A549 (cell line): ENCODE measurements around the gene DSTYK. TPM values are rescaled to one million over a fixed set of nuclear protein-coding genes. Genes with fewer than 3 reads are reported as not detected.

Source experiments
- ATAC-seq, 2 experiments: fragments of 200-7000 bp in 1 of 2; fragments of >200 bp in 1 of 2; cut with Nextera tagmentation in 1 of 2; cut with Tn5 transposase in 1 of 2; 3 replicates each; pipeline versions ENCODE4 v1.8.0 to v1.9.1; 2018 to 2020; ENCODE audit warnings: mild to moderate bottlenecking in 1 of 2, moderate library complexity in 1 of 2
- CTCF ChIA-PET: fragments of 300-600 bp; sonication (Branson Sonifier 250); formaldehyde crosslinking; extraction: SDS; loops from one replicate; lab custom pipeline; 2021; ENCODE audit warnings: antibody characterized with exemption, inconsistent platforms; lab: Yijun Ruan, JAX
- POLR2A ChIA-PET: fragments of 350-600 bp; formaldehyde crosslinking; extraction: SDS; loops from one replicate; lab custom pipeline; 2021; ENCODE audit warnings: antibody characterized with exemption, inconsistent platforms; lab: Yijun Ruan, JAX
- DNase-seq, 2 experiments: peaks; one replicate each; pipeline versions ENCODE4 v3.0.0 to v3.0.0-alpha.2; 2011 to 2016; ENCODE audit warnings: low read depth in 1 of 2, low spot score in 1 of 2
- FAIRE-seq: peaks from 2 replicates; lab custom pipeline; 2011; peaks lifted over from hg19 to GRCh38; lab: Jason Lieb, UNC
- H3K27ac ChIP-seq, 2 experiments: fragments of >200 bp; sonication (Bioruptor Twin); formaldehyde crosslinking; 3 replicates each; pipeline ENCODE4 v1.5.1; 2016 to 2017
- H3K4me1 ChIP-seq: fragments of >200 bp; sonication (Bioruptor Twin); formaldehyde crosslinking; 3 replicates; pipeline ENCODE4 v1.6.1; 2016
- H3K4me2 ChIP-seq: fragments of >200 bp; sonication (Bioruptor Twin); formaldehyde crosslinking; 3 replicates; pipeline ENCODE4 v1.6.1; 2016
- H3K4me3 ChIP-seq: fragments of >200 bp; sonication (Bioruptor Twin); formaldehyde crosslinking; 3 replicates; pipeline ENCODE4 v1.5.1; 2016
- H3K9me3 ChIP-seq: fragments of >200 bp; sonication (Bioruptor Twin); formaldehyde crosslinking; 3 replicates; pipeline ENCODE4 v1.6.1; 2016
- CBX8 ChIP-seq: fragments of 200-600 bp; sonication (generic); IDR thresholded peaks from 2 replicates; pipeline ENCODE4 v1.6.1; 2016
- CHD2 ChIP-seq: fragments of 150-350 bp; IDR thresholded peaks from 2 replicates; pipeline ENCODE4 v1.6.1; 2014; ENCODE audit warnings: low read length; ENCODE audit not compliant: partially characterized antibody
- E2F6 ChIP-seq: IDR thresholded peaks from 2 replicates; pipeline ENCODE4 v1.6.1; 2012; ENCODE audit warnings: low read depth, borderline replicate concordance
- EHF ChIP-seq: fragments of 250-450 bp; sonication (Bioruptor Pico); IDR thresholded peaks from 2 replicates; pipeline ENCODE4 v1.5.0; 2020; ENCODE audit warnings: mild to moderate bottlenecking
- ELK1 ChIP-seq: fragments of 150-350 bp; IDR thresholded peaks from 2 replicates; pipeline ENCODE4 v1.6.1; 2014; ENCODE audit warnings: low read depth, mild to moderate bottlenecking, low read length
- GATA3 ChIP-seq: IDR thresholded peaks from 2 replicates; pipeline ENCODE4 v1.6.1; 2012; ENCODE audit warnings: borderline replicate concordance
- HOXB13 ChIP-seq: fragments of 250-450 bp; sonication (Bioruptor Pico); IDR thresholded peaks from 2 replicates; pipeline ENCODE4 v1.5.0; 2020; ENCODE audit warnings: low read depth, mild to moderate bottlenecking, moderate library complexity
- HOXB5 ChIP-seq: fragments of 250-450 bp; sonication (Bioruptor Pico); IDR thresholded peaks from 2 replicates; pipeline ENCODE4 v1.5.0; 2020; ENCODE audit warnings: mild to moderate bottlenecking, moderate library complexity
- JUN ChIP-seq, 2 experiments: fragments of >200 bp; sonication (Bioruptor Twin); formaldehyde crosslinking; IDR thresholded peaks; 2 replicates in 1 of 2; 3 replicates in 1 of 2; pipeline ENCODE4 v1.6.1; 2016 to 2017
- NPAS2 ChIP-seq: fragments of 250-450 bp; sonication (Bioruptor Pico); IDR thresholded peaks from 2 replicates; pipeline ENCODE4 v1.8.0; 2022; ENCODE audit warnings: mild to moderate bottlenecking, moderate library complexity, borderline replicate concordance
- RARB ChIP-seq: fragments of 250-450 bp; sonication (Bioruptor Pico); IDR thresholded peaks from 2 replicates; pipeline ENCODE4 v1.8.0; 2021; ENCODE audit warnings: mild to moderate bottlenecking, moderate library complexity
- TP53 ChIP-seq: fragments of 250-450 bp; sonication (Bioruptor Pico); IDR thresholded peaks from 2 replicates; pipeline ENCODE4 v1.5.0; 2021; ENCODE audit warnings: mild to moderate bottlenecking, moderate library complexity
- ZSCAN20 ChIP-seq: fragments of 250-450 bp; sonication (Bioruptor Pico); IDR thresholded peaks from 2 replicates; pipeline ENCODE4 v1.8.0; 2022; ENCODE audit warnings: mild to moderate bottlenecking, moderate library complexity
- WGBS: methylation state at CpG from one replicate; pipeline ENCODE4 v1.1.6; 2017; ENCODE audit errors: missing lambda C conversion rate; 5-methylcytosine and 5-hydroxymethylcytosine counted together
- polyA plus RNA-seq, 4 experiments: library from polyadenylated mRNA; depleted of rRNA in 3 of 4; stranded (reverse); fragments of >200 nt; fragmentation: RNase III in 1 of 4; extraction: RNeasy Plus Mini Kit Qiagen cat#74134 plus additional on column Dnase treatment in 1 of 4; gene quantifications; 2 replicates in 3 of 4; 3 replicates in 1 of 4; pipeline ENCODE4 v1.2.3, GENCODE V29; 2011 to 2017
- TF ChIP-seq, protein P1 (sequence below): fragments of >200 bp; sonication (Bioruptor Twin); formaldehyde crosslinking; IDR thresholded peaks from 3 replicates; pipeline ENCODE4 v1.6.1; 2016
- TF ChIP-seq, protein P2 (sequence below): fragments of >200 bp; sonication (Bioruptor Twin); formaldehyde crosslinking; IDR thresholded peaks from 3 replicates; pipeline ENCODE4 v1.5.1; 2016
- TF ChIP-seq, protein P3 (sequence below): IDR thresholded peaks from 2 replicates; pipeline ENCODE4 v1.6.1; 2012

DSTYK gene
- polyA plus RNA-seq, 2 of the 4 experiments (the other 2 are of a cell fraction), result 8.6 to 9.0 TPM

DNA sequence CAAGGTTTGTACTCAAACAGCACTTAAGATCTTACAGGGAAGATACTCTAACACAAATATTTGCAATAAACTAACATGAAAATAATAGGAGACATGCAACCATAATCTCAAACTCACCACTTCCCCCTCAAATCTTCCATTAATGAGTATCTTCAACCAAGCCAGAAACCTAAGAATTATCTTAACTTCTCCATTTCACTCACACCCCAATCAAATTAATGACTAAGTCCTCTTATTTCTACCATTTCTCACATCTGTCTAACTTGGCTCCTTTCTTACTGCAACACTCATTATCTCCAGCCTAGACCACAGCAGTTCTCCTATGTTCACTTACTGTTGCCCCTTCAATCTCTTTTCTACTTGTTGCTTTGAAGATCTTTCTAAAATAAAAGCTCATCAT lies 100.1 kb downstream of the DSTYK start:
- H3K4me3 ChIP-seq, result no peak overlapping the region
- FAIRE-seq (no peak), ATAC-seq (no peak), DNase-seq (no peak)
- H3K9me3 ChIP-seq, result no peaks in the 10 kb centered on the region
- H3K4me1 ChIP-seq, result no peaks in the 10 kb centered on the region
- CTCF ChIA-PET, result interaction anchor here (0.9 to 5.5 kb wide), 4 partner anchors 10 to 145 kb away, joined by 3 to 31 read pairs (median 6); partner anchors contain the start of gene RBBP5
- TF ChIP-seq NPAS2 (no peak), JUN (IDR thresholded peaks at IDR 0.05) (no peak), EHF (CRISPR knock-in tag) (no peak)
- TF ChIP-seq, protein P1, sequence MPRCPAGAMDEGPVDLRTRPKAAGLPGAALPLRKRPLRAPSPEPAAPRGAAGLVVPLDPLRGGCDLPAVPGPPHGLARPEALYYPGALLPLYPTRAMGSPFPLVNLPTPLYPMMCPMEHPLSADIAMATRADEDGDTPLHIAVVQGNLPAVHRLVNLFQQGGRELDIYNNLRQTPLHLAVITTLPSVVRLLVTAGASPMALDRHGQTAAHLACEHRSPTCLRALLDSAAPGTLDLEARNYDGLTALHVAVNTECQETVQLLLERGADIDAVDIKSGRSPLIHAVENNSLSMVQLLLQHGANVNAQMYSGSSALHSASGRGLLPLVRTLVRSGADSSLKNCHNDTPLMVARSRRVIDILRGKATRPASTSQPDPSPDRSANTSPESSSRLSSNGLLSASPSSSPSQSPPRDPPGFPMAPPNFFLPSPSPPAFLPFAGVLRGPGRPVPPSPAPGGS, result no peak
- no peak overlapping the region for H3K27ac ChIP-seq
- POLR2A ChIA-PET, result no interaction called here
- no peak overlapping the region for H3K4me2 ChIP-seq

DNA sequence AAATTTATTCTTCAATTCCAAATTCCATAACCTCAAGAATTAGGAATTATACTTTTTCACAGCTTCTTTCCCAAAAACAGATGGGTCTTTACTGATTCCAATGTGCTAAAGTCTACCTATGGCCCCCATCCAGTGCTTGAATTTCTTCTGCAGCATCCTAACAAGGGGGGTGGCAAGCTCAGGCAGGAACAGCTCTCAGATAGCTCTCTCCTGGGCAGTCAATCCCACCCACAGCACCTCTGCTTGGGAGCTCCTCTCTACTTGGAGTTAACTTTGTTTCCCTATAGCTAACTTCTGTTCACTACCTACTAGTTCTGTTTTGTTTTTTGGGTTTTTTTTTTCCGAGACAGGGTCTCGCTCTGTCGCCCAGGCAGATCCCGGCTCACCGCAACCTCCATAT lies 101.8 kb downstream of the DSTYK start:
- Histone ChIP-seq H3K4me3 (no peak overlapping the region), H3K27ac (no peak overlapping the region), H3K4me1 (no peaks in the 10 kb centered on the region), H3K9me3 (no peaks in the 10 kb centered on the region), H3K4me2 (no peak overlapping the region)
- 94% methylated on average over 5 of the region's 5 CpGs for WGBS
- ChIA-PET CTCF (interaction anchor here (0.8 to 5.5 kb wide), 9 partner anchors 8 to 146 kb away, joined by 3 to 31 read pairs (median 4); partner anchors contain the start of gene RBBP5), POLR2A (interaction anchor here (1.1 to 1.4 kb wide), 2 partner anchors 8 to 12 kb away, joined by 3 to 5 read pairs; partner anchors contain the start of gene RBBP5)
- FAIRE-seq, result no peak
- no peak for ATAC-seq
- TF ChIP-seq ZSCAN20 (no peak), CBX8 (no peak)
- TF ChIP-seq, protein P2, sequence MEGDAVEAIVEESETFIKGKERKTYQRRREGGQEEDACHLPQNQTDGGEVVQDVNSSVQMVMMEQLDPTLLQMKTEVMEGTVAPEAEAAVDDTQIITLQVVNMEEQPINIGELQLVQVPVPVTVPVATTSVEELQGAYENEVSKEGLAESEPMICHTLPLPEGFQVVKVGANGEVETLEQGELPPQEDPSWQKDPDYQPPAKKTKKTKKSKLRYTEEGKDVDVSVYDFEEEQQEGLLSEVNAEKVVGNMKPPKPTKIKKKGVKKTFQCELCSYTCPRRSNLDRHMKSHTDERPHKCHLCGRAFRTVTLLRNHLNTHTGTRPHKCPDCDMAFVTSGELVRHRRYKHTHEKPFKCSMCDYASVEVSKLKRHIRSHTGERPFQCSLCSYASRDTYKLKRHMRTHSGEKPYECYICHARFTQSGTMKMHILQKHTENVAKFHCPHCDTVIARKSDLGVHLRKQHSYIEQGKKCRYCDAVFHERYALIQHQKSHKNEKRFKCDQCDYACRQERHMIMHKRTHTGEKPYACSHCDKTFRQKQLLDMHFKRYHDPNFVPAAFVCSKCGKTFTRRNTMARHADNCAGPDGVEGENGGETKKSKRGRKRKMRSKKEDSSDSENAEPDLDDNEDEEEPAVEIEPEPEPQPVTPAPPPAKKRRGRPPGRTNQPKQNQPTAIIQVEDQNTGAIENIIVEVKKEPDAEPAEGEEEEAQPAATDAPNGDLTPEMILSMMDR, result no peak
- TF ChIP-seq, all 56 proteins: peak for 0
- no peak for DNase-seq

DNA sequence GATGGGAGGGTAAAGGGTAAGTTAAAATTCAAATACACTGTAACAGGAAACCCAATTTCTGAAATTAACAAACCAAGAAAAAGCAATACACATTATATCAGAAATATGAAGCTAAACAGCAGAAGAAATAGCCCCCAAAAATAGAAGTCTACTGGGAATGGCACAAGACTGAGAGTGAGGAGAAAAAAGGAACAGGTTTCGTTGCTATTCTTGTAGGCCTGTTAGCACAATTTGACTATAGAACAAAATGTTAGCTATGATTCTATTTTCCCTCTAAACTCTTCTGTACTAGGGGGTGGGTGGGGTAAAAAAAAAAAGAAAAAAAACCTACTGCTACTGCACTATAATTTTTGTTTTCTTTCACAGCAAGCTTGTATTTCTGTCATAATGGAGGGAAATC lies 102.2 kb downstream of the DSTYK start:
- TF ChIP-seq CHD2, result no peak
- TF ChIP-seq, protein P2, result no peak
- TF ChIP-seq, protein P1, result no peak
- no peak for TF ChIP-seq JUN (IDR thresholded peaks at IDR 0.05)
- TF ChIP-seq HOXB5, result no peak
- POLR2A ChIA-PET, result interaction anchor here (1.1 to 1.4 kb wide), 2 partner anchors 9 to 13 kb away, joined by 3 to 5 read pairs; partner anchors contain the start of gene RBBP5
- H3K9me3 ChIP-seq, result no peaks in the 10 kb centered on the region

DNA sequence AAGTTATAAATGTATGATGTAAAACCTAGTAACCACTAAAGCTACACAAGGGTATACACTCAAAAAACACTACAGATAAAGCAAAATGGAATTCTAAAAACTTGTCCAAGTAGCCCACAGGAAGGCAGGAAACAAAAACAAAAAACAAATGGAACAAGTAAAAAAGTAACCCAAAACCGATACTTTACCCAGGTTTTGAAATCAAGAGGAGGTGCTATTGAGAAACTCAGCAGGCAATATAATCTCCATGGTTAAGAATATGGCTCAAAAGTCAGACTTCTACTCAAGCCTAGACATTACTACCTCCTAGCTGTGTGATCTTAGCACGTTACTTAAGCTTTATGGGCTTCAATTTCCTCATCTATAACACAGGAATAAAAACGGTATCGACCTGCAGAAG lies 103.0 kb downstream of the DSTYK start:
- Histone ChIP-seq H3K4me1 (no peaks in the 10 kb centered on the region), H3K4me2 (no peak overlapping the region), H3K9me3 (no peaks in the 10 kb centered on the region), H3K4me3 (no peak overlapping the region), H3K27ac (no peak overlapping the region)
- CTCF ChIA-PET, result interaction anchor here (0.6 to 5.5 kb wide), 5 partner anchors 13 to 271 kb away, joined by 3 to 31 read pairs (median 5); partner anchors contain the start of gene RBBP5
- DNase-seq (no peak), FAIRE-seq (no peak), ATAC-seq (no peak)
- POLR2A ChIA-PET, result interaction anchor here (0.6 to 1.4 kb wide), 2 partner anchors 13 to 146 kb away, joined by 3 to 5 read pairs; partner anchors contain the start of gene RBBP5
- 82% methylated on average over 4 of the region's 4 CpGs for WGBS
- TF ChIP-seq CHD2, result no peak
- TF ChIP-seq, protein P3, sequence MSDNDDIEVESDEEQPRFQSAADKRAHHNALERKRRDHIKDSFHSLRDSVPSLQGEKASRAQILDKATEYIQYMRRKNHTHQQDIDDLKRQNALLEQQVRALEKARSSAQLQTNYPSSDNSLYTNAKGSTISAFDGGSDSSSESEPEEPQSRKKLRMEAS, result no peak
- TF ChIP-seq NPAS2, result no peak
- TF ChIP-seq E2F6, result no peak
- TF ChIP-seq TP53 (CRISPR knock-in tag), result no peak
- TF ChIP-seq, protein P2, result no peak
- TF ChIP-seq HOXB13, result no peak
- TF ChIP-seq ELK1, result no peak
- TF ChIP-seq GATA3, result no peak
- no peak for TF ChIP-seq RARB

More for the DNA sequence above, 102.2 kb downstream of the DSTYK start:
- DNase-seq, result no peak
- WGBS, result 77% methylated on average over 1 of the region's 1 CpG
- Histone ChIP-seq H3K4me3 (no peak overlapping the region), H3K4me2 (no peak overlapping the region), H3K4me1 (no peaks in the 10 kb centered on the region), H3K27ac (no peak overlapping the region)
- no peak for FAIRE-seq
- CTCF ChIA-PET, result interaction anchor here (0.8 to 5.5 kb wide), 9 partner anchors 9 to 147 kb away, joined by 3 to 31 read pairs (median 4); partner anchors contain the start of gene RBBP5
- ATAC-seq, result no peak
